GM12873 (cell line): ENCODE results near the gene SALL4.

Experiments
- CTCF ChIP-seq: IDR thresholded peaks from 2 replicates; pipeline ENCODE4 v1.5.1; 2012; ENCODE audit warnings: low read depth, mild to moderate bottlenecking, moderate library complexity, low read length, control low read depth; ENCODE audit not compliant: insufficient read depth; ENCODE audit errors: missing control alignments

The SALL4 gene

GRCh38 chr20:51831866-51832265 is 29.5 kb upstream of the SALL4 start:
- TF ChIP-seq CTCF = no peak

GRCh38 chr20:51830538-51830937 is 28.2 kb upstream of the SALL4 start:
- TF ChIP-seq CTCF = no peak

GRCh38 chr20:51828762-51829161 is 26.4 kb upstream of the SALL4 start:
- no peak for TF ChIP-seq CTCF

GRCh38 chr20:51826372-51826771 is 24.1 kb upstream of the SALL4 start:
- no peak for TF ChIP-seq CTCF

GRCh38 chr20:51818479-51819008 is 16.2 kb upstream of the SALL4 start:
- TF ChIP-seq CTCF = no peak

GRCh38 chr20:51815383-51816076 is 13.2 kb upstream of the SALL4 start:
- TF ChIP-seq CTCF = no peak

GRCh38 chr20:51812861-51813260 is 10.5 kb upstream of the SALL4 start:
- TF ChIP-seq CTCF = no peak
